OCI-LY1 (cell line): ENCODE data around the gene LDLRAD4.

Source experiments
- CTCF ChIP-seq: fragments of 200-600 bp; sonication (generic), shearing (Covaris generic); IDR thresholded peaks from 2 replicates; pipeline ENCODE4 v1.5.1; 2017; ENCODE audit warnings: mild to moderate bottlenecking, antibody characterized with exemption, low read length, moderate library complexity, mixed read lengths
- EZH2 ChIP-seq: fragments of 200-600 bp; sonication (generic), shearing (Covaris generic); IDR thresholded peaks from 2 replicates; pipeline ENCODE4 v1.8.0; 2017; ENCODE audit warnings: borderline replicate concordance, mixed run types, mild to moderate bottlenecking, antibody characterized with exemption, low read length, moderate library complexity, mixed read lengths

- TF ChIP-seq CTCF: no peak
- TF ChIP-seq EZH2: no peak
These were observed 276.4 kb downstream of the LDLRAD4 start for GRCh38 chr18:13494871-13495445.
